Kidney (tissue), 14 donors: Measurements from ENCODE around the gene ITCH. TPM values are rescaled to one million over a fixed set of nuclear protein-coding genes. Genes with fewer than 3 reads are reported as not detected.
A peak's percentile ranks its signal among the peaks of the same experiment; 100 is the strongest.

ENCODE experiments used
- DNase-seq, 5 donors: peaks; one replicate each; pipeline ENCODE4 v3.0.0-alpha.2; 2013 to 2020
- FAIRE-seq: peaks from 2 replicates; lab custom pipeline; 2012; peaks lifted over from hg19 to GRCh38; lab: Jason Lieb, UNC
- H3K27ac ChIP-seq, 2 donors: one replicate each; pipeline ENCODE4 v1.7.0; 2013; ENCODE audit warnings: low read depth in 2 of 2, low read length in 2 of 2, inconsistent platforms in 1 of 2
- H3K27me3 ChIP-seq: one replicate; pipeline ENCODE4 v1.7.1; 2013; ENCODE audit warnings: low read length, inconsistent platforms; ENCODE audit not compliant: control insufficient read depth, insufficient read depth
- H3K36me3 ChIP-seq, 3 donors: one replicate each; pipeline versions ENCODE4 v1.7.0 to v1.7.1; 2013; ENCODE audit warnings: low read length in 3 of 3, control low read depth in 1 of 3, inconsistent platforms in 1 of 3; ENCODE audit not compliant: insufficient read depth in 3 of 3, control insufficient read depth in 2 of 3
- H3K4me1 ChIP-seq, 3 donors: one replicate each; pipeline versions ENCODE4 v1.7.0 to v1.7.1; 2013; ENCODE audit warnings: low read length in 3 of 3, inconsistent platforms in 1 of 3, low read depth in 1 of 3; ENCODE audit not compliant: control insufficient read depth in 2 of 3, insufficient read depth in 2 of 3
- H3K4me3 ChIP-seq, 3 donors: one replicate each; pipeline versions ENCODE4 v1.7.0 to v1.8.1; 2013; ENCODE audit warnings: low read length in 3 of 3, control low read depth in 1 of 3, inconsistent platforms in 1 of 3
- H3K9ac ChIP-seq, 3 donors: one replicate each; pipeline versions ENCODE4 v1.7.0 to v1.7.1; 2013; ENCODE audit warnings: low read length in 3 of 3, control low read depth in 1 of 3, inconsistent platforms in 1 of 3
- H3K9me3 ChIP-seq, 3 donors: one replicate each; pipeline versions ENCODE4 v1.7.0 to v1.7.1; 2013; ENCODE audit warnings: low read length in 3 of 3, control low read depth in 1 of 3, inconsistent platforms in 1 of 3; ENCODE audit not compliant: control insufficient read depth in 2 of 3, insufficient read depth in 1 of 3
- intact Hi-C: fragments of 100-400 bp; cut with DNase I; formaldehyde crosslinking; loops from one replicate; pipeline ENCODE4 v1.11.1; 2022
- polyA plus RNA-seq: library from polyadenylated mRNA; stranded (reverse); fragments of 350-450 nt; fragmentation: Illumina TruSeq; extraction: RNeasy Lipid Tissue Mini Kit (QIAGEN cat#74804); gene quantifications from one replicate; pipeline ENCODE4 v1.2.3, GENCODE V29; 2014; ENCODE audit warnings: low read depth, low replicate concordance; ENCODE audit not compliant: insufficient read depth
- total RNA-seq: library from RNA; stranded (reverse); fragmentation: NEBNext Ultra II Directional; extraction: Animal tissue kit (Norgen Biotek cat#: 25700); gene quantifications from one replicate; pipeline ENCODE4 v1.2.1, GENCODE V29; 2021
- TF ChIP-seq, protein P1 (sequence below): IDR thresholded peaks from 3 replicates; pipeline ENCODE4 v1.5.1; 2012; ENCODE audit warnings: mild to moderate bottlenecking, moderate library complexity, borderline replicate concordance; ENCODE audit not compliant: insufficient read depth; ENCODE audit errors: extremely low read depth
- donor health status: control.
- donor health status: control.
- donor health status: control.
- donor health status: control.
- donor health status: control.
- donor health status: DM: yes; HTN: yes; CAD: no.
- donor health status: Normal renal cell carcinoma (clear cell type).

Gene ITCH
- total and polyA plus RNA-seq, 2 donors from 2014 or later = 10.1 to 63.1 TPM

DNA sequence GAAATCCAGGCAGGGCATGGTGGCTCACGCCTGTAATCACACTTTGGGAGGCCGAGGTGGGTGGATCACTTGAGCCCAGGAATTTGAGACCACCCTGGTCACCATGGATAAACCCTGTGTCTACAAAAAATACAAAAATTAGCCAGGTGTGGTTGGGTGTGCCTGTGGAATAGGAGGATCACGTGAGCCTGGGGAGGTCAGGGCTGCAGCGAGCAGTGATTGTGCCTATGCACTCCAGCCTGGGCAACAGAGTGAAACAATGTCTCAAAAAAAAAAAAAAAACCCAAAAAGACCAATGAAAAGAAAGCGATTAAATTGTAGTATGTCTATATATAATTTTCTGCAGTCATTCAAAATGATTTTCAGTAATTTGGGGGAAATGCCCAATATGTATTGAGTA lies 70.3 kb downstream of the ITCH start:
- TF ChIP-seq, protein P1, sequence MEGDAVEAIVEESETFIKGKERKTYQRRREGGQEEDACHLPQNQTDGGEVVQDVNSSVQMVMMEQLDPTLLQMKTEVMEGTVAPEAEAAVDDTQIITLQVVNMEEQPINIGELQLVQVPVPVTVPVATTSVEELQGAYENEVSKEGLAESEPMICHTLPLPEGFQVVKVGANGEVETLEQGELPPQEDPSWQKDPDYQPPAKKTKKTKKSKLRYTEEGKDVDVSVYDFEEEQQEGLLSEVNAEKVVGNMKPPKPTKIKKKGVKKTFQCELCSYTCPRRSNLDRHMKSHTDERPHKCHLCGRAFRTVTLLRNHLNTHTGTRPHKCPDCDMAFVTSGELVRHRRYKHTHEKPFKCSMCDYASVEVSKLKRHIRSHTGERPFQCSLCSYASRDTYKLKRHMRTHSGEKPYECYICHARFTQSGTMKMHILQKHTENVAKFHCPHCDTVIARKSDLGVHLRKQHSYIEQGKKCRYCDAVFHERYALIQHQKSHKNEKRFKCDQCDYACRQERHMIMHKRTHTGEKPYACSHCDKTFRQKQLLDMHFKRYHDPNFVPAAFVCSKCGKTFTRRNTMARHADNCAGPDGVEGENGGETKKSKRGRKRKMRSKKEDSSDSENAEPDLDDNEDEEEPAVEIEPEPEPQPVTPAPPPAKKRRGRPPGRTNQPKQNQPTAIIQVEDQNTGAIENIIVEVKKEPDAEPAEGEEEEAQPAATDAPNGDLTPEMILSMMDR = no peak
- Histone ChIP-seq H3K27me3 (no peaks in the 10 kb centered on the region), H3K4me3 (no peak overlapping the region), H3K9ac (no peak overlapping the region), H3K9me3 (no peaks in the 10 kb centered on the region), H3K36me3 (peaks cover 0 to 6% (median under 1%) of the 10 kb centered on the region in 3 donors), H3K4me1 (peaks cover 0 to 2% (median 0%) of the 10 kb centered on the region in 3 donors), H3K27ac (no peak overlapping the region)
- intact Hi-C loops = no loop called here
- FAIRE-seq (no peak), DNase-seq (no peak)

DNA sequence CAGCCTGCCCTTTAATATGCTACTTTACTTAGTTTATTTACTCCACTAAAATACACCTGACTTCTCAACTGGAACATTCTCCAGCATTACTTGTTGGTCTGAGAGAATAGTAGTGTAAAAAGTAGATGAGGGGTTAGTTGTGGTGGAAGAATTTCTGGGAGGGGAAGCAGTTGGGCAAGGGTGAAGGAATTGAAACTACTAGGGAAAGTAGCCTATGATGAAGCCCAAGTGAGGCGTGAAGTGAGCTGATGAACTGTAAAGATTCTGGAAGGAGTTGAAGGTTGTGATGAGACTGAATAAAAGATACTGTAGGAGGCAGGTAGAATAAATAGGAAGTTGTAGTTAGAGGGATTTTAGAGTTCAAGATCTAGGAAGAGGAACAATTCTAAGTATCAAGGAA lies 72.5 kb downstream of the ITCH start:
- DNase-seq = peak in 1 of 5 donors; percentile 5
- Histone ChIP-seq H3K4me3 (no peak overlapping the region), H3K9me3 (no peaks in the 10 kb centered on the region), H3K4me1 (peaks cover 0 to 2% (median 0%) of the 10 kb centered on the region in 3 donors), H3K9ac (no peak overlapping the region), H3K27me3 (no peaks in the 10 kb centered on the region), H3K27ac (no peak overlapping the region), H3K36me3 (peaks cover 0 to 21% (median 2%) of the 10 kb centered on the region in 3 donors)
- TF ChIP-seq, protein P1 = no peak
- FAIRE-seq = no peak
- intact Hi-C loops = no loop called here

DNA sequence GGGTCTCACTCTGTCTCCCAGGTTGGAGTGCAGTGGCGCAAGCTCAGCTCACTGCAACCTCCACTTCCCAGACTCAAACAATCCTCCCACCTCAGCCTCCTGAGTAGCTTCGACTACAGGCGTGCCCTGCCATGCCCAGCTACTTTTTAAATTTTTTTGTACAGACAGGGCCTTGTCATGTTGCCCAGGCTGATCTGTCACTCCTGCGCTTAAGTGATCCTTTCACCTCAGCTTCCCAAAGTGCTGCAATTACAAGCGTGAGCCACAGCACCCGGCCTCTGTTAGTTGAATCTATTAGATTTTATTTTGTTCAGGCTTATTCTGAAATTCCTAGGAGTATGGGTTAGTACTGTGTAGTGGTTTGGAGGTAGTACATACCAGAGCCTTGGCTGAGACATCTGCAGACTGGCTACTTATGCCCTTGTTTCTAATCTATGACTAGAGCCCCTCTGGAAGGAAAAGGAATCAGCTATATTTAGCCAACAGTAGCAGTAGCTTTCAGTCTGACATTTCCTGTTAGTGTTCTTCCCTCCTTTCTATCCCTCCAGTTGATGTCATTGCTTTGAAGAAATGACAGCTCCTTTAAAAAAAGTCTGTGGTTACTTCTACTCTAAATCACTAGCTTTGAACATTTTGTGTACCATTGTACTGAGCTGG lies 74.4 kb downstream of the ITCH start:
- FAIRE-seq (no peak), DNase-seq (peak in 1 of 5 donors; percentile 4)
- H3K4me3 ChIP-seq = no peak overlapping the region
- H3K36me3 ChIP-seq = peaks cover 0 to 30% (median 11%) of the 10 kb centered on the region in 3 donors
- intact Hi-C loops = no loop called here
- peaks cover 0 to 2% (median 0%) of the 10 kb centered on the region in 3 donors for H3K4me1 ChIP-seq
- TF ChIP-seq, protein P1 = no peak
- H3K27me3 ChIP-seq = no peaks in the 10 kb centered on the region
- H3K9ac ChIP-seq = no peak overlapping the region
- no peak overlapping the region for H3K27ac ChIP-seq
- H3K9me3 ChIP-seq = no peaks in the 10 kb centered on the region
